OCI-LY7 (cell line): Measurements from ENCODE around the gene COL8A1.

ENCODE experiments used
- CTCF ChIP-seq: fragments of 200-600 bp; sonication (generic); conservative IDR thresholded peaks from 2 replicates; pipeline ENCODE4 v1.5.1; 2014; ENCODE audit warnings: mild to moderate bottlenecking, antibody characterized with exemption, low read length, moderate library complexity, mixed read lengths
- EZH2phosphoT487 ChIP-seq: fragments of 200-600 bp; sonication (generic); IDR thresholded peaks from 2 replicates; pipeline ENCODE4 v1.6.1; 2018; ENCODE audit warnings: low read depth, borderline replicate concordance, mild to moderate bottlenecking, mixed run types, antibody characterized with exemption, low read length, moderate library complexity, mixed read lengths

DNA sequence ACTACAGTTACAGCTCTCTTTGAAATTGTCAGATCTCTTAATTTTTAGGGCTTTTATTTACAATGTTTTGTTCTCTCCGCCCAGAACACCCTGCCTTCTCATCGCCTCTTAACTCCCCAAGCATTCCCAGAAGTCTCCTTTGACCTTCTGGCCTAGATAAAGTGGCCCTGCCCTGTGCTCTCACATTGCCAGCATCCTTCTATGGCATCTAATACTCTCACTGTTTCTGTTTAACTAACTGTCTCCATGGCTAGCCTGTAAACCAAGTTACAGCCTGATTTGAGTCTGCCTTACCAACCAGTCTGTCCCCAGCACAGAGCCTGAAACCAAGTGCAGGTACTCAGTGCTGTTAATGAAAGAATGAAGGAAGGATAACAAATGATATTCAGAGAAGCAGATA lies 19.9 kb downstream of the COL8A1 start:
- TF ChIP-seq CTCF: no peak
- no peak for TF ChIP-seq EZH2phosphoT487
